ENCODE results near the gene UBE2E3. TPM values are rescaled to one million over a fixed set of nuclear protein-coding genes. Genes with fewer than 3 reads are reported as not detected.

Gene UBE2E3
- total RNA-seq, 4 donors from 2014 or later: 20.2 to 69.9 (median 65.4) TPM

DNA sequence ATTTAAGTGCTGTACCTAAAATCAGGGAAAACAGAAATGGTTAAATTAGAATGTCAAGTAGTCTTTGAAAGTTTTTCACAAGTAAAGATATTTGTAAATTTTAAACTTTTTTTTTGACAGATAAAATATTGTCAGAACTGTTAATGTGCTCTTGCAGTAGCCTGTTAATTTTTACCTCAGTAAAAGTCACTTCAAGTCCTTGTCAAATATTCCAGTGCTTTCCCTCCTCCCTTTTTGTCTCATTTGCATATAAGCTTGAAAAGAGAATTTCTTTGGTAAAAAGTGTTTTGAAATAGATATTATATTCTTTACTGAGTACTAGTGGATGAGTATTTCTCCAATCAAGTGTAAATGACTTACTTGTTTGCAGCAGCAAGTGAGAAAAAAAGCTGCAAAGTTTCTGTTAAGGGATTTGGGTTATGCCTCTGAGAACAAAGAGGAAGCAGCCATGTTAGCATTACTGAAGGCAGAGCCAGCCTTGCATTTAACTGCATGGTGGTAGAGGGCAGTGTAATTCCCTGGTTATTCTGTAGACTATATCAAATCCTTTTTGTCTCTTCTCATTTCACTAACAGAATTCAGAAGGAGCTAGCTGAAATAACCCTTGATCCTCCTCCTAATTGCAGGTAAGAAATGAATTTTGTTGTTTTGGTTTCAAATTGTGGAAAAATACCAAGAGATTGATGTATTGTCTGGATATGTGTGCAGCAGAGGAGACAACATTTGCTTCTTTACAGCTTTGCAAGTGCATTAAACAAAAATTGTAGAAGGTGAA is 3.2 kb downstream of the UBE2E3 start:
- Histone ChIP-seq H3K36me3 (no peaks in the 10 kb centered on the region), H3K9me3 (no peaks in the 10 kb centered on the region), H3K4me1 (peaks cover 14 to 51% (median 30%) of the 10 kb centered on the region in 4 donors), H3K4me3 (peak overlapping the region in 2 of 4 donors; percentile 3 to 4), H3K27ac (peak overlapping the region in 3 of 4 donors; percentile 25 to 59 (median 40)), H3K27me3 (no peaks in the 10 kb centered on the region)
- intact Hi-C loops (cut with DNase I; ENCODE audit: low total_unique reads): loop anchor here (1.0 kb wide), 1 partner anchor 26 kb away; no protein-coding TSS in a partner anchor
- TF ChIP-seq, protein P1, sequence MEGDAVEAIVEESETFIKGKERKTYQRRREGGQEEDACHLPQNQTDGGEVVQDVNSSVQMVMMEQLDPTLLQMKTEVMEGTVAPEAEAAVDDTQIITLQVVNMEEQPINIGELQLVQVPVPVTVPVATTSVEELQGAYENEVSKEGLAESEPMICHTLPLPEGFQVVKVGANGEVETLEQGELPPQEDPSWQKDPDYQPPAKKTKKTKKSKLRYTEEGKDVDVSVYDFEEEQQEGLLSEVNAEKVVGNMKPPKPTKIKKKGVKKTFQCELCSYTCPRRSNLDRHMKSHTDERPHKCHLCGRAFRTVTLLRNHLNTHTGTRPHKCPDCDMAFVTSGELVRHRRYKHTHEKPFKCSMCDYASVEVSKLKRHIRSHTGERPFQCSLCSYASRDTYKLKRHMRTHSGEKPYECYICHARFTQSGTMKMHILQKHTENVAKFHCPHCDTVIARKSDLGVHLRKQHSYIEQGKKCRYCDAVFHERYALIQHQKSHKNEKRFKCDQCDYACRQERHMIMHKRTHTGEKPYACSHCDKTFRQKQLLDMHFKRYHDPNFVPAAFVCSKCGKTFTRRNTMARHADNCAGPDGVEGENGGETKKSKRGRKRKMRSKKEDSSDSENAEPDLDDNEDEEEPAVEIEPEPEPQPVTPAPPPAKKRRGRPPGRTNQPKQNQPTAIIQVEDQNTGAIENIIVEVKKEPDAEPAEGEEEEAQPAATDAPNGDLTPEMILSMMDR (IDR thresholded peaks at IDR 0.05): peak in 1 of 5 experiments; percentile 24
- TF ChIP-seq POLR2A (IDR thresholded peaks at IDR 0.05): no peak
- in situ Hi-C loops (cut with MboI; ENCODE audit: low pct_ligation_motif_present in 1 of 4, low pct_unique_long_range_greater_than_20kb in 1 of 4, low sequenced_read_pairs in 3 of 4): no loop called here
- DNase-seq: peak; percentile 31

DNA sequence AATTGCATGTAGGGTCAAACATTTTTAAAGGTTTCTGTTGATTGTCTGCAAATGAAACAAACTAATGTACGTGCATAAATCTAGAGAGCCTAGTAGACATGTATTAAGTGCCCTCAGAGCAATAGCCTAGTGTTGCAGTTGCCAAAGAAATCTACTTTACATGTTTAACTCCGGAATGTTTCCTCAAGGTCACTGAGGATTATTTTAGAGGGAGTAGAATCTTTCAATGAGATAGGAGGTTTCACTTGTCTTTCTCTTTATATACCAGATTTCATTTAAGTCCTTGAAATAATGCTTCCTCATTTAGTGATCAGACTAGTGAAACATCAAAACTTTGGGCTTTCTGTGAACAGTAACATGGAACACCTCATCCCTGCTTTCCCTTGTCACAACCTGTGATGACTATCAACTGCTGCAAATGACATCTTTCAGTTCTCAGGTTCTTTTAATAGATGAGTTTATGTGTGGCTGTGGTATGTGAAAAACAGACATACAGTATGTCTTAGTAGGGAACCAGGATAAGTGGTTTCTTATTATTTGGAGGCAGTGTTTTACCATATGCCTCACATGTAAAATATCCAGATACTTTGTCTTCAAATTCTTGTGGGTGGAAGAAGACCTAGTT is 5.5 kb downstream of the UBE2E3 start:
- WGBS, 2 donors (ENCODE audit: low coverage in 1 of 2): 48 to 64% methylated on average over 2 of the region's 2 CpGs
- in situ Hi-C loops (cut with MboI; ENCODE audit: low pct_ligation_motif_present in 1 of 4, low pct_unique_long_range_greater_than_20kb in 1 of 4, low sequenced_read_pairs in 3 of 4): no loop called here
- H3K4me1 ChIP-seq: peaks cover 14 to 45% (median 28%) of the 10 kb centered on the region in 4 donors

DNA sequence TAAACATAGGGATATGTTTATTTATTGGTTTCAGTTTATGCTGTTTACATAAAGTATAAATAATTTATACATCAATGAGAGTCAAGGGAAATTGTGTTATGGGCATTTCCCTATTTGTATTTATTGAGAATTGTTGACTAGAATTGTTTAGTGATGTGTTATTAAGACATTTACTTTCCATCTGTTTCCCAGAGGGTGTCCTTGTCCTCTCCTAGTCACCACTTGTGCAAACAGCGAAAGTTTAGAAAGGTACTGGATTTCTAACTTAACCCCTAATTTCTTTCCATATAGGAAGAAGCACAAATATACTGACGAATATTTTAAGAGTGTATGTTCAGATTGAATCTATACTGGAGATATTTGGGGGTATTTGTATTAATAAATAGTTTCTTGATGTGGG is 6.7 kb downstream of the UBE2E3 start:
- Histone ChIP-seq H3K27me3 (no peaks in the 10 kb centered on the region), H3K4me1 (peaks cover 14 to 40% (median 25%) of the 10 kb centered on the region in 4 donors), H3K9me3 (no peaks in the 10 kb centered on the region), H3K4me3 (no peak overlapping the region), H3K36me3 (no peaks in the 10 kb centered on the region), H3K27ac (no peak overlapping the region)
- TF ChIP-seq POLR2AphosphoS5 (IDR thresholded peaks at IDR 0.05) (no peak), POLR2A (IDR thresholded peaks at IDR 0.05) (no peak), EP300 (IDR thresholded peaks at IDR 0.05; ENCODE audit: low read depth) (no peak)
- TF ChIP-seq, protein P1 (IDR thresholded peaks at IDR 0.05): no peak
- in situ Hi-C loops (cut with MboI; ENCODE audit: low pct_ligation_motif_present in 1 of 4, low pct_unique_long_range_greater_than_20kb in 1 of 4, low sequenced_read_pairs in 3 of 4): no loop called here
- intact Hi-C loops (cut with DNase I; ENCODE audit: low total_unique reads): no loop called here
- DNase-seq: no peak
- WGBS, 2 donors (ENCODE audit: low coverage in 1 of 2): 85 to 90% methylated on average over 2 of the region's 2 CpGs

More for the DNA sequence above, 5.5 kb downstream of the UBE2E3 start:
- Histone ChIP-seq H3K27ac (no peak overlapping the region), H3K36me3 (no peaks in the 10 kb centered on the region), H3K27me3 (no peaks in the 10 kb centered on the region), H3K9me3 (no peaks in the 10 kb centered on the region), H3K4me3 (no peak overlapping the region)
- TF ChIP-seq, protein P1 (IDR thresholded peaks at IDR 0.05): no peak
- no peak for TF ChIP-seq EP300 (IDR thresholded peaks at IDR 0.05; ENCODE audit: low read depth)
- no peak for TF ChIP-seq POLR2A (IDR thresholded peaks at IDR 0.05)
- no peak for TF ChIP-seq POLR2AphosphoS5 (IDR thresholded peaks at IDR 0.05)
- intact Hi-C loops (cut with DNase I; ENCODE audit: low total_unique reads): no loop called here
- DNase-seq: no peak

DNA sequence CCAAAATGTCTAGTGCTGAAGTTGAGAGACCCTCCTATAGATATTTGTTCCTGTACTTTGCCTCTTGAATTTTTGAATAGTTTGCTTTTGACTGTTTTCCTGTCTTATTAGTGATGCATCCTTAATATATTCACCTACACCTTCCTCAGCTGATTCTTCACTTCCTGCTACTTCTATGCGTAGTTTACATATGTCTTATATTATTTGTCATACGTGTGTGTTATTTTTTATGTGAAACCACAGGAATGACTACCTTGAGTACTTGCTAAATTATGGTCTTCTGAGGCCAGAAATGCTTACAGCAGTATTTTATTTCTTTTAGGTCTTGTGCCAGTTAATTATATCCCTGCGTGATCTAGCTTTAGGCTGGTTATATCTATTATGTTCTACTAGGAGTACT is 9.9 kb downstream of the UBE2E3 start:
- no peak overlapping the region for H3K27ac ChIP-seq
- no peaks in the 10 kb centered on the region for H3K9me3 ChIP-seq
- 67 to 69% methylated on average over 3 of the region's 3 CpGs for WGBS, 2 donors (ENCODE audit: low coverage in 1 of 2)
- in situ Hi-C loops (cut with MboI; ENCODE audit: low pct_ligation_motif_present in 1 of 4, low pct_unique_long_range_greater_than_20kb in 1 of 4, low sequenced_read_pairs in 3 of 4): no loop called here
- no peak overlapping the region for H3K4me3 ChIP-seq
- DNase-seq: no peak
- intact Hi-C loops (cut with DNase I; ENCODE audit: low total_unique reads): no loop called here
- H3K4me1 ChIP-seq: peaks cover 0 to 26% (median 4%) of the 10 kb centered on the region in 4 donors
- no peaks in the 10 kb centered on the region for H3K27me3 ChIP-seq
- no peak for TF ChIP-seq POLR2AphosphoS5 (IDR thresholded peaks at IDR 0.05)
- TF ChIP-seq, protein P1 (IDR thresholded peaks at IDR 0.05): no peak
- TF ChIP-seq EP300 (IDR thresholded peaks at IDR 0.05; ENCODE audit: low read depth): no peak
- no peak for TF ChIP-seq POLR2A (IDR thresholded peaks at IDR 0.05)
- no peaks in the 10 kb centered on the region for H3K36me3 ChIP-seq
